Glutamatergic neuron (in vitro differentiated cells): ENCODE results near the gene CDK9. TPM values are rescaled to one million over a fixed set of nuclear protein-coding genes. Genes with fewer than 3 reads are reported as not detected.

ENCODE experiments used
- DNase-seq: peaks from one replicate; pipeline ENCODE4 v3.0.0; 2022
- H3K27ac Mint-ChIP-seq: one replicate; pipeline ENCODE4 v1.8.0; 2020; ENCODE audit warnings: mild to moderate bottlenecking, mixed read lengths, inconsistent platforms; ENCODE audit not compliant: unreplicated experiment
- H3K27me3 Mint-ChIP-seq: one replicate; pipeline ENCODE4 v1.8.0; 2020; ENCODE audit warnings: mild to moderate bottlenecking, moderate library complexity, mixed read lengths, inconsistent platforms; ENCODE audit not compliant: unreplicated experiment
- H3K36me3 Mint-ChIP-seq: one replicate; pipeline ENCODE4 v1.8.0; 2020; ENCODE audit warnings: mild to moderate bottlenecking, mixed read lengths, inconsistent platforms; ENCODE audit not compliant: unreplicated experiment
- H3K4me1 Mint-ChIP-seq: one replicate; pipeline ENCODE4 v1.8.0; 2020; ENCODE audit warnings: mild to moderate bottlenecking, low read depth, mixed read lengths, inconsistent platforms; ENCODE audit not compliant: unreplicated experiment
- H3K4me3 Mint-ChIP-seq: one replicate; pipeline ENCODE4 v1.8.0; 2020; ENCODE audit warnings: mild to moderate bottlenecking, mixed read lengths, inconsistent platforms; ENCODE audit not compliant: unreplicated experiment
- H3K9me3 Mint-ChIP-seq: one replicate; pipeline ENCODE4 v1.8.0; 2020; ENCODE audit warnings: mild to moderate bottlenecking, moderate library complexity, mixed read lengths, inconsistent platforms; ENCODE audit not compliant: unreplicated experiment
- CTCF ChIP-seq: fragments of 200-600 bp; sonication (generic); IDR thresholded peaks from one replicate; pipeline ENCODE4 v1.5.0; 2021; ENCODE audit not compliant: partially characterized antibody, unreplicated experiment
- total RNA-seq: library from RNA; stranded (reverse); fragmentation: NEBNext Ultra II Directional; extraction: Animal tissue kit (Norgen Biotek cat#: 25700); gene quantifications from one replicate; pipeline ENCODE4 v1.2.1, GENCODE V29; 2021; ENCODE audit not compliant: unreplicated experiment

Gene CDK9
- total RNA-seq, 1 donor from 2014 or later: 83.9 TPM

GRCh38 chr9:127785023-127785932 is 556 bp upstream of the CDK9 start:
- Mint-ChIP-seq H3K36me3 (no peaks in the 10 kb centered on the region), H3K9me3 (peaks cover 13% of the 10 kb centered on the region), H3K4me1 (peaks cover 5% of the 10 kb centered on the region)

GRCh38 chr9:127786773-127787104 is 905 bp downstream of the CDK9 start:
- H3K4me1 Mint-ChIP-seq: peaks cover 5% of the 10 kb centered on the region
- peak overlapping the region; percentile 95 for H3K4me3 Mint-ChIP-seq
- H3K9me3 Mint-ChIP-seq: peaks cover 12% of the 10 kb centered on the region
- H3K27ac Mint-ChIP-seq: peak overlapping the region; percentile 62
- no peak for DNase-seq
- no peaks in the 10 kb centered on the region for H3K36me3 Mint-ChIP-seq
- peak; percentile 52 for TF ChIP-seq CTCF
- peaks cover 4% of the 10 kb centered on the region for H3K27me3 Mint-ChIP-seq

More at GRCh38 chr9:127785023-127785932, 556 bp upstream of the CDK9 start:
- TF ChIP-seq CTCF: peak; percentile 98
- peak overlapping the region; percentile 75 for H3K4me3 Mint-ChIP-seq
- peaks cover 4% of the 10 kb centered on the region for H3K27me3 Mint-ChIP-seq
- DNase-seq: peak; percentile 93
- peak overlapping the region; percentile 87 for H3K27ac Mint-ChIP-seq

GRCh38 chr9:127788337-127789011 is 2.6 kb downstream of the CDK9 start:
- no peak for TF ChIP-seq CTCF
- H3K4me1 Mint-ChIP-seq: peaks cover 10% of the 10 kb centered on the region
- DNase-seq: no peak
- H3K27ac Mint-ChIP-seq: no peak overlapping the region
- H3K36me3 Mint-ChIP-seq: no peaks in the 10 kb centered on the region
- peaks cover 14% of the 10 kb centered on the region for H3K9me3 Mint-ChIP-seq
- no peak overlapping the region for H3K4me3 Mint-ChIP-seq
- H3K27me3 Mint-ChIP-seq: peaks cover 5% of the 10 kb centered on the region

GRCh38 chr9:127789179-127789578 is 3.3 kb downstream of the CDK9 start:
- Mint-ChIP-seq H3K27ac (no peak overlapping the region), H3K4me1 (peaks cover 7% of the 10 kb centered on the region), H3K27me3 (peaks cover 5% of the 10 kb centered on the region), H3K9me3 (peaks cover 13% of the 10 kb centered on the region), H3K36me3 (no peaks in the 10 kb centered on the region), H3K4me3 (no peak overlapping the region)
- TF ChIP-seq CTCF: no peak
- no peak for DNase-seq
